ENCODE measurements around the gene SERPINA12. TPM values are rescaled to one million over a fixed set of nuclear protein-coding genes. Genes with fewer than 3 reads are reported as not detected.

SERPINA12 gene
- total RNA-seq, 4 donors from 2014 or later = not detected

- Histone ChIP-seq H3K27me3 (no peaks in the 10 kb centered on the region), H3K4me3 (no peak overlapping the region), H3K36me3 (no peaks in the 10 kb centered on the region), H3K9me3 (peaks cover 4 to 8% of the 10 kb centered on the region in 2 donors), H3K27ac (no peak overlapping the region), H3K4me1 (no peaks in the 10 kb centered on the region)
- TF ChIP-seq CTCF (IDR thresholded peaks at IDR 0.05) = no peak
- TF ChIP-seq POLR2A (IDR thresholded peaks at IDR 0.05) = no peak
- TF ChIP-seq EP300 (IDR thresholded peaks at IDR 0.05; ENCODE audit: low read depth) = no peak
- TF ChIP-seq POLR2AphosphoS5 (IDR thresholded peaks at IDR 0.05) = no peak
- intact Hi-C loops (cut with DNase I; ENCODE audit: low total_unique reads) (no loop called here), in situ Hi-C loops (cut with MboI; ENCODE audit: low pct_ligation_motif_present in 1 of 4, low pct_unique_long_range_greater_than_20kb in 1 of 4, low sequenced_read_pairs in 3 of 4) (no loop called here)
- WGBS, 2 donors (ENCODE audit: low coverage in 1 of 2) = 84 to 87% methylated on average over 3 to 7 of the region's 7 CpGs
- DNase-seq = no peak
Observed at GRCh38 chr14:94474581-94475031, 34.7 kb downstream of the SERPINA12 start.

- 73 to 100% methylated on average over 1 to 16 of the region's 16 CpGs for WGBS, 2 donors (ENCODE audit: low coverage in 1 of 2)
- no peak for TF ChIP-seq EP300 (IDR thresholded peaks at IDR 0.05; ENCODE audit: low read depth)
- no peak for TF ChIP-seq CTCF (IDR thresholded peaks at IDR 0.05)
- TF ChIP-seq POLR2A (IDR thresholded peaks at IDR 0.05) = no peak
- peaks cover 4 to 7% of the 10 kb centered on the region in 2 donors for H3K9me3 ChIP-seq
- in situ Hi-C loops (cut with MboI; ENCODE audit: low pct_ligation_motif_present in 1 of 4, low pct_unique_long_range_greater_than_20kb in 1 of 4, low sequenced_read_pairs in 3 of 4) = no loop called here
- H3K4me1 ChIP-seq = no peaks in the 10 kb centered on the region
- no peaks in the 10 kb centered on the region for H3K36me3 ChIP-seq
- no peak overlapping the region for H3K27ac ChIP-seq
- intact Hi-C loops (cut with DNase I; ENCODE audit: low total_unique reads) = no loop called here
- no peaks in the 10 kb centered on the region for H3K27me3 ChIP-seq
- H3K4me3 ChIP-seq = no peak overlapping the region
- DNase-seq = no peak
Observed at GRCh38 chr14:94473666-94474410, 35.4 kb downstream of the SERPINA12 start.

GRCh38 chr14:94472842-94473241 lies 36.4 kb downstream of the SERPINA12 start:
- WGBS, 2 donors (ENCODE audit: low coverage in 1 of 2) = 55% methylated on average over 4 of the region's 4 CpGs; no CpG with 5 or more reads in 1 of the 2 donors
- TF ChIP-seq POLR2A (IDR thresholded peaks at IDR 0.05) (no peak), CTCF (IDR thresholded peaks at IDR 0.05) (no peak), EP300 (IDR thresholded peaks at IDR 0.05; ENCODE audit: low read depth) (no peak), POLR2AphosphoS5 (IDR thresholded peaks at IDR 0.05) (no peak)
- Histone ChIP-seq H3K9me3 (no peaks in the 10 kb centered on the region), H3K4me1 (no peaks in the 10 kb centered on the region), H3K27ac (no peak overlapping the region), H3K27me3 (no peaks in the 10 kb centered on the region), H3K4me3 (no peak overlapping the region), H3K36me3 (no peaks in the 10 kb centered on the region)
- intact Hi-C loops (cut with DNase I; ENCODE audit: low total_unique reads) (no loop called here), in situ Hi-C loops (cut with MboI; ENCODE audit: low pct_ligation_motif_present in 1 of 4, low pct_unique_long_range_greater_than_20kb in 1 of 4, low sequenced_read_pairs in 3 of 4) (no loop called here)
- no peak for DNase-seq

- Histone ChIP-seq H3K36me3 (no peaks in the 10 kb centered on the region), H3K4me1 (no peaks in the 10 kb centered on the region), H3K27ac (no peak overlapping the region), H3K9me3 (no peaks in the 10 kb centered on the region), H3K4me3 (no peak overlapping the region), H3K27me3 (no peaks in the 10 kb centered on the region)
- in situ Hi-C loops (cut with MboI; ENCODE audit: low pct_ligation_motif_present in 1 of 4, low pct_unique_long_range_greater_than_20kb in 1 of 4, low sequenced_read_pairs in 3 of 4) (no loop called here), intact Hi-C loops (cut with DNase I; ENCODE audit: low total_unique reads) (no loop called here)
- DNase-seq = no peak
- no peak for TF ChIP-seq POLR2AphosphoS5 (IDR thresholded peaks at IDR 0.05)
- no peak for TF ChIP-seq CTCF (IDR thresholded peaks at IDR 0.05)
- no peak for TF ChIP-seq POLR2A (IDR thresholded peaks at IDR 0.05)
- no peak for TF ChIP-seq EP300 (IDR thresholded peaks at IDR 0.05; ENCODE audit: low read depth)
- WGBS, 2 donors (ENCODE audit: low coverage in 1 of 2) = 86 to 89% methylated on average over 2 of the region's 2 CpGs
Observed at GRCh38 chr14:94471045-94471444, 38.2 kb downstream of the SERPINA12 start.

All from transverse colon (tissue), 4 donors.